Sigmoid colon (tissue), 7 donors: ENCODE measurements around the gene SEL1L. TPM values are rescaled to one million over a fixed set of nuclear protein-coding genes. Genes with fewer than 3 reads are reported as not detected.

Experiments
- DNase-seq: peaks from one replicate; pipeline ENCODE4 v3.0.0-alpha.2; 2019
- H3K27ac ChIP-seq, 4 donors: fragments of 200-600 bp; sonication (generic); one replicate each; pipeline ENCODE4 v1.5.1; 2016 to 2019; ENCODE audit warnings: mild to moderate bottlenecking in 1 of 4
- H3K27me3 ChIP-seq, 3 donors: fragments of 200-600 bp; sonication (generic); one replicate each; pipeline ENCODE4 v1.5.1; 2019; ENCODE audit warnings: mild to moderate bottlenecking in 1 of 3
- H3K36me3 ChIP-seq, 4 donors: fragments of 200-600 bp; sonication (generic); one replicate each; pipeline ENCODE4 v1.5.1; 2016 to 2019
- H3K4me1 ChIP-seq, 4 donors: fragments of 200-600 bp; sonication (generic); one replicate each; pipeline ENCODE4 v1.5.1; 2017 to 2019
- H3K4me3 ChIP-seq, 4 donors: fragments of 200-600 bp; sonication (generic); one replicate each; pipeline ENCODE4 v1.5.1; 2017 to 2019; ENCODE audit warnings: mild to moderate bottlenecking in 2 of 4, moderate library complexity in 1 of 4
- H3K9me3 ChIP-seq, 4 donors: fragments of 200-600 bp in 3 of 4; sonication (generic) in 3 of 4; one replicate each; pipeline versions ENCODE4 v1.5.1 to v1.6.1; 2013 to 2019
- EP300 ChIP-seq, 4 donors: sonication (generic); formaldehyde crosslinking; IDR thresholded peaks; one replicate each; pipeline ENCODE4 v1.6.1; 2017; ENCODE audit warnings: antibody characterized with exemption in 4 of 4
- POLR2A ChIP-seq, 2 donors: fragments of 450-650 bp; IDR thresholded peaks; one replicate each; pipeline ENCODE4 v1.6.1; 2016; ENCODE audit warnings: antibody characterized with exemption in 2 of 2, mild to moderate bottlenecking in 2 of 2, moderate library complexity in 2 of 2
- POLR2AphosphoS5 ChIP-seq, 4 donors: sonication (generic); formaldehyde crosslinking; IDR thresholded peaks; one replicate each; pipeline ENCODE4 v1.6.1; 2017; ENCODE audit warnings: antibody characterized with exemption in 4 of 4
- WGBS, 2 donors: extraction: QIAGEN DNeasy Blood & Tissue Kit; methylation state at CpG; one replicate each; pipeline ENCODE4 v1.1.7; 2013; 5-methylcytosine and 5-hydroxymethylcytosine counted together
- intact Hi-C: fragments of 100-400 bp; cut with DNase I; formaldehyde crosslinking; loops from one replicate; pipeline ENCODE4 v1.15.1; 2023
- polyA plus RNA-seq, 3 donors: library from polyadenylated mRNA; stranded (reverse); fragments of 200-250 nt; gene quantifications; one replicate each; pipeline ENCODE4 v1.2.3, GENCODE V29; 2013
- total RNA-seq, 4 donors: library from RNA; depleted of rRNA; stranded (reverse); fragments of >200 nt; gene quantifications; one replicate each; pipeline ENCODE4 v1.1.0, GENCODE V29; 2016
- TF ChIP-seq, protein P1 (sequence below), 4 experiments: fragments of 450-650 bp in 3 of 4; fragments of 200-600 bp in 1 of 4; IDR thresholded peaks; one replicate each; pipeline ENCODE4 v1.5.1; 2016 to 2019; ENCODE audit warnings: antibody characterized with exemption in 4 of 4, mild to moderate bottlenecking in 3 of 4, moderate library complexity in 2 of 4
- donor health status: healthy with polysubstance abuse.
- donor health status: Bipolar disorder and iron deficiency.
- donor health status: healthy.

Gene SEL1L
- total and polyA plus RNA-seq, 7 donors = 4.2 to 74.8 (median 52.0) TPM

DNA sequence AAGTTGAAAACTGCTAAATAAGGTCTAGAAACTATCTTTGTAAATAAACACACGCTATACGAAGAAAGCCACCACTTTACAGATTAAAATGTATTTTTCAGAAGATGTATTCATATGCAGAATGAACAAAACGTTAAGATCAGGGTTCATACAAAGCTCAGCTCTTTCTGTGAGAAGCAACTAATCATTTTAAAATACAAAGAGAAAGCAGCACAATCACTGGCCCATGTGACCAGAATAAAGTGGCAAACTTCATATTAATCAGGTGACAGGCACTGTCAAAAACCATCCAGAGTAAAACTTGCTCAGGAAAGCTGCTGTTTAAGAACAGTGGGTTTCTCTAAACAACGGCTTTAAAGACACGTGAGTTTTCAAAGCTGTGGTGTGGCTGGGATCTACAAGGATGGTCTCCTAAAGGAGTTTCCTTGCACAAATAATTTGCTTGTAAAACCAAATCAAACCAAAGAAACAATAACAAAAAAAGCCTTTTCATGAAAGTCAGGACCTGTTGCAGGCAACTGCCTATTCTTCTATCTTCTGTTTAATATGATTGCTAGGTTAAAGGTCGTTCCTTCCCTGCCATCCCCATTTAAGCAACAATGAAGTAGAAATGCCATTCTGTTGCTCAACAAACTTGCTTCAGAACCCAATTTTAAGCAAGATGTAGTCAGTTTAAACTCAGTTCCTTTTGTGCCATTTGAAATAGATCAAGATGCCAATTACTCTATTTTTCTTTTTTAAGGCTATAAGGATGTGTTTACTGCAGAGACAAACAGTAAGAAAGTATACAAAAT, 22.3 kb downstream of the SEL1L start:
- H3K4me1 ChIP-seq = peaks cover 0 to 44% (median 34%) of the 10 kb centered on the region in 4 donors
- H3K27ac ChIP-seq = peak overlapping the region in 2 of 4 donors; percentile 35 to 39

DNA sequence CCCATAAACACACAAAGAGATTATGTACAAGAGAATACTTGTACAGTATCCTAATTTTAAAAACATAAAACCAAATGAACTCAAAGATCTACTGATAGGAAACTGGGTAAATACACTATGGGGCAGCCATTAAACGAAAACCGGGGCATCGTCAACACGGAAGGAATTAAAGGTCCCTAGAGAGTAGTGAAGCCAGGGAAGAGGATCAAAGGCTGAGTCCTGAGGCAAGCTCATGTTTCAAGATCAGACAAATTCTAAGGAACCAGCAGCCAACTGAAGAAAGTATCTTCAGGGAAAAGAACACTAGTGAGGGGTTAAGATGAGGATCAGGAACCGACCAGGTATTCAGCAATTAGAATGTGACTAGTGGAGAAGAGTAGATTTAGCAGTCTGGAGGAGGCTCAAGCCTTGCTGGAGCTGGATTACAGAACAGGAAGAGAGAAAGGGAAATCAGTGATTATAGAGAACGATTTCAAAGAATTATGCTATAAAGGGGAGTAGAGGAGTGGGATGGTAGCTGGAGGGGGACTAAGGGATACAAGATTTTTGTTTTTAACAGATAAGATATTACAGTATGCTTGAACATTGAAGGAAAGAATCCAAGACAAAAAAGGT, 23.7 kb downstream of the SEL1L start:
- H3K27ac ChIP-seq = peak overlapping the region in 3 of 4 donors; percentile 26 to 52 (median 41)
- 17 to 50% methylated on average over 6 of the region's 6 CpGs for WGBS, 2 donors
- H3K4me3 ChIP-seq = no peak overlapping the region
- intact Hi-C loops = no loop called here
- H3K36me3 ChIP-seq = peaks cover 4 to 43% (median 5%) of the 10 kb centered on the region in 4 donors
- H3K9me3 ChIP-seq = no peaks in the 10 kb centered on the region
- peaks cover 0 to 32% (median 27%) of the 10 kb centered on the region in 4 donors for H3K4me1 ChIP-seq
- H3K27me3 ChIP-seq = no peaks in the 10 kb centered on the region
- DNase-seq = no peak
- TF ChIP-seq, protein P1, sequence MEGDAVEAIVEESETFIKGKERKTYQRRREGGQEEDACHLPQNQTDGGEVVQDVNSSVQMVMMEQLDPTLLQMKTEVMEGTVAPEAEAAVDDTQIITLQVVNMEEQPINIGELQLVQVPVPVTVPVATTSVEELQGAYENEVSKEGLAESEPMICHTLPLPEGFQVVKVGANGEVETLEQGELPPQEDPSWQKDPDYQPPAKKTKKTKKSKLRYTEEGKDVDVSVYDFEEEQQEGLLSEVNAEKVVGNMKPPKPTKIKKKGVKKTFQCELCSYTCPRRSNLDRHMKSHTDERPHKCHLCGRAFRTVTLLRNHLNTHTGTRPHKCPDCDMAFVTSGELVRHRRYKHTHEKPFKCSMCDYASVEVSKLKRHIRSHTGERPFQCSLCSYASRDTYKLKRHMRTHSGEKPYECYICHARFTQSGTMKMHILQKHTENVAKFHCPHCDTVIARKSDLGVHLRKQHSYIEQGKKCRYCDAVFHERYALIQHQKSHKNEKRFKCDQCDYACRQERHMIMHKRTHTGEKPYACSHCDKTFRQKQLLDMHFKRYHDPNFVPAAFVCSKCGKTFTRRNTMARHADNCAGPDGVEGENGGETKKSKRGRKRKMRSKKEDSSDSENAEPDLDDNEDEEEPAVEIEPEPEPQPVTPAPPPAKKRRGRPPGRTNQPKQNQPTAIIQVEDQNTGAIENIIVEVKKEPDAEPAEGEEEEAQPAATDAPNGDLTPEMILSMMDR (IDR thresholded peaks at IDR 0.05) = no peak
- TF ChIP-seq POLR2AphosphoS5 (IDR thresholded peaks at IDR 0.05) (no peak), POLR2A (IDR thresholded peaks at IDR 0.05) (no peak)

More for the DNA sequence above, 22.3 kb downstream of the SEL1L start:
- TF ChIP-seq POLR2AphosphoS5 (IDR thresholded peaks at IDR 0.05) (no peak), EP300 (IDR thresholded peaks at IDR 0.05) (no peak), POLR2A (IDR thresholded peaks at IDR 0.05) (no peak)
- TF ChIP-seq, protein P1 (IDR thresholded peaks at IDR 0.05) = no peak
- DNase-seq = no peak
- peaks cover 0 to 29% (median 2%) of the 10 kb centered on the region in 4 donors for H3K36me3 ChIP-seq
- no peaks in the 10 kb centered on the region for H3K9me3 ChIP-seq
- intact Hi-C loops = no loop called here
- no peaks in the 10 kb centered on the region for H3K27me3 ChIP-seq
- 74 to 80% methylated on average over 6 of the region's 6 CpGs for WGBS, 2 donors
- no peak overlapping the region for H3K4me3 ChIP-seq

DNA sequence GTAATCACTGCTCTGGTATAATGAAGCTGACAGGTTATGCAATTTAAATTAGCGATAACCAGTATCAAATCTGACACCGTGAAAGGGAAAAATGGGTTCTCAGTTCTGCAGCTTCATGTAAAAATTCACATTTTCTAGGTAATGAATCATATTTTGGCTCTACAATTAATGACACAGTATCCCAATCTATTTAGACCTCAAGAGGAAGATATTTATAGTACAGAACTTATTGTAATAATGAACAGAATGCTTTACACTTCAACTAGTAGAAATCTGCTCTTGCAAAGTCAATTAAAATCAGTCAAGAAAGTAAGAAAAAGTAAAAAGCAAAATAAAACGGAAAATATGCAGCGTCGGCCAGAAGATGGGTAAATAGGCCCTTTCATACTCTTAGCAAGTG, 24.3 kb downstream of the SEL1L start:
- 90 to 94% methylated on average over 5 of the region's 5 CpGs for WGBS, 2 donors
- Histone ChIP-seq H3K4me3 (no peak overlapping the region), H3K4me1 (peaks cover 0 to 32% (median 27%) of the 10 kb centered on the region in 4 donors), H3K27ac (peak overlapping the region in 3 of 4 donors; percentile 26 to 52 (median 41)), H3K9me3 (no peaks in the 10 kb centered on the region), H3K36me3 (peaks cover 4 to 47% (median 5%) of the 10 kb centered on the region in 4 donors), H3K27me3 (no peaks in the 10 kb centered on the region)
- intact Hi-C loops = no loop called here
- no peak for DNase-seq
- TF ChIP-seq, protein P1 (IDR thresholded peaks at IDR 0.05) = no peak
- TF ChIP-seq EP300 (IDR thresholded peaks at IDR 0.05) (no peak), POLR2AphosphoS5 (IDR thresholded peaks at IDR 0.05) (no peak), POLR2A (IDR thresholded peaks at IDR 0.05) (no peak)

DNA sequence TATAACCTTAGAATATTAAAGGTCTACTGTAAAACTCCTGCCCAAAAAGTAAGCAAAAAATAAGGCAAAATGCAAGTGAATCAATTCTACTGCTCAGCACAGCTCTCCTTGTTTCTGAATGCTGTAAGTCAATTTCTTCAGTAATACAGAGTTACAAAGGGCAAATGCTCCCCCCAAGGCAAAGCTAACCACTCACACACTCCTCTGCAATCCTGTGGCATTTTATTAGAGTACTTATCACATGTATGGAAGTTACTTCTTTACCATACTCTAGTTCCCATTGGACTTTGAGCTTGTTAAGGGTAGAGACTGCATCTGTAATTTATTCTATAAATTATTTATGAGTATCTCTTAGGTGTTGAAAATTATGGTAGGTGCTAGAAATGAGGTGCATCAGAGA, 27.2 kb downstream of the SEL1L start:
- intact Hi-C loops = no loop called here
- Histone ChIP-seq H3K27me3 (no peaks in the 10 kb centered on the region), H3K36me3 (peaks cover 5 to 59% (median 14%) of the 10 kb centered on the region in 4 donors), H3K4me1 (peaks cover 0 to 28% (median 22%) of the 10 kb centered on the region in 4 donors), H3K4me3 (no peak overlapping the region), H3K9me3 (no peaks in the 10 kb centered on the region), H3K27ac (no peak overlapping the region)
- TF ChIP-seq EP300 (IDR thresholded peaks at IDR 0.05) (no peak), POLR2AphosphoS5 (IDR thresholded peaks at IDR 0.05) (no peak), POLR2A (IDR thresholded peaks at IDR 0.05) (no peak)
- TF ChIP-seq, protein P1 (IDR thresholded peaks at IDR 0.05) = no peak
- no peak for DNase-seq
